ENCODE data around the gene DRC7. TPM values are rescaled to one million over a fixed set of nuclear protein-coding genes. Genes with fewer than 3 reads are reported as not detected.

DRC7 gene
- total RNA-seq, 2 donors from 2014 or later, result not detected

- no peak for DNase-seq (ENCODE audit: low spot score)
- H3K27ac ChIP-seq, result no peak overlapping the region
- no peaks in the 10 kb centered on the region for H3K9me3 ChIP-seq
- no peak overlapping the region for H3K4me3 ChIP-seq
- TF ChIP-seq, protein P1, sequence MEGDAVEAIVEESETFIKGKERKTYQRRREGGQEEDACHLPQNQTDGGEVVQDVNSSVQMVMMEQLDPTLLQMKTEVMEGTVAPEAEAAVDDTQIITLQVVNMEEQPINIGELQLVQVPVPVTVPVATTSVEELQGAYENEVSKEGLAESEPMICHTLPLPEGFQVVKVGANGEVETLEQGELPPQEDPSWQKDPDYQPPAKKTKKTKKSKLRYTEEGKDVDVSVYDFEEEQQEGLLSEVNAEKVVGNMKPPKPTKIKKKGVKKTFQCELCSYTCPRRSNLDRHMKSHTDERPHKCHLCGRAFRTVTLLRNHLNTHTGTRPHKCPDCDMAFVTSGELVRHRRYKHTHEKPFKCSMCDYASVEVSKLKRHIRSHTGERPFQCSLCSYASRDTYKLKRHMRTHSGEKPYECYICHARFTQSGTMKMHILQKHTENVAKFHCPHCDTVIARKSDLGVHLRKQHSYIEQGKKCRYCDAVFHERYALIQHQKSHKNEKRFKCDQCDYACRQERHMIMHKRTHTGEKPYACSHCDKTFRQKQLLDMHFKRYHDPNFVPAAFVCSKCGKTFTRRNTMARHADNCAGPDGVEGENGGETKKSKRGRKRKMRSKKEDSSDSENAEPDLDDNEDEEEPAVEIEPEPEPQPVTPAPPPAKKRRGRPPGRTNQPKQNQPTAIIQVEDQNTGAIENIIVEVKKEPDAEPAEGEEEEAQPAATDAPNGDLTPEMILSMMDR (IDR thresholded peaks at IDR 0.05), result no peak
- H3K4me1 ChIP-seq, result no peaks in the 10 kb centered on the region
- no peaks in the 10 kb centered on the region for H3K27me3 ChIP-seq
- no peaks in the 10 kb centered on the region for H3K36me3 ChIP-seq
Measured at GRCh38 chr16:57703416-57704010, 8.9 kb downstream of the DRC7 start.

DNA sequence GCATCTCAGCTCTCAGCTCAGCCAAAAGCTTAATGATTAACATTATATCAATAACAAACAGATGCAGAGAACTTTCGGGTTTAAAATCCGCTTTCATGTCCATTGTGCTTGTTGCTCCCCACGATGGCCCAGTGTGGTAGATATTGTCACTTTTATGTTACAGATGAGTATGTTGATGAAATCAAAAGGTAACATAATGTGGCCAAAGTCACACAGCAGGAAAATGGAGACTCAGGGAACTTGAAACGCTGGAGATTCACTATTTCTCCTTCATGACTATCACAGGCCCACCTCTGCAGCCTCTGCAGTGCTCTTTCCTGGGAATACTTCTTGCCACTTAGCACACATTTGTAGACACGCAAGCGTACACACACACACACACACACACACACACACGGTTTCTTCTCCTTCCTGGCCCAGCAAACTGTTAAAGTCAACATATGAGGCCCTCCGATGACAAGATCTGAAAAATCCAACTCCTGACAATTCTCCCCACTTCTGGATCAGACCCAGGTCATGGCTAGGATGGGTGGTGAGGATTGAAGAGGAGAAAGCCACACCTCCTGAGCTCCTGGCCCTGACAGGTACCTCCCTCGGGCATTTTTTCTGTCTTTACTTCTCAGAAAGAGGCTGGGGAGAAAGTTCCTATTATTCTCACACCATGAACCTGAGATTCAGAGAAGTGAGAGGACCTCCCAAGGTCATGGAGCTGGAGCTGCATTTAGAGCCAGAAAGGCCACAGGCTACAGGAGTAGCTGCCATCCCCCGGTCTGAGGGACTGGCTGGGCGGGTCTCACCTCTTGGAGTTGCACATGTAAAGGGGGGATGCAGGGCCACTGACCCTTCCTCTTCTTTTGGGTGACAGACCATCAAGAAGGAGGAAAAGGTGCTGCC, 9.7 kb downstream of the DRC7 start:
- Histone ChIP-seq H3K4me3 (no peak overlapping the region), H3K9me3 (no peaks in the 10 kb centered on the region), H3K27me3 (no peaks in the 10 kb centered on the region), H3K4me1 (no peaks in the 10 kb centered on the region), H3K36me3 (no peaks in the 10 kb centered on the region), H3K27ac (no peak overlapping the region)
- DNase-seq (ENCODE audit: low spot score), result no peak
- TF ChIP-seq, protein P1 (IDR thresholded peaks at IDR 0.05), result no peak

DNA sequence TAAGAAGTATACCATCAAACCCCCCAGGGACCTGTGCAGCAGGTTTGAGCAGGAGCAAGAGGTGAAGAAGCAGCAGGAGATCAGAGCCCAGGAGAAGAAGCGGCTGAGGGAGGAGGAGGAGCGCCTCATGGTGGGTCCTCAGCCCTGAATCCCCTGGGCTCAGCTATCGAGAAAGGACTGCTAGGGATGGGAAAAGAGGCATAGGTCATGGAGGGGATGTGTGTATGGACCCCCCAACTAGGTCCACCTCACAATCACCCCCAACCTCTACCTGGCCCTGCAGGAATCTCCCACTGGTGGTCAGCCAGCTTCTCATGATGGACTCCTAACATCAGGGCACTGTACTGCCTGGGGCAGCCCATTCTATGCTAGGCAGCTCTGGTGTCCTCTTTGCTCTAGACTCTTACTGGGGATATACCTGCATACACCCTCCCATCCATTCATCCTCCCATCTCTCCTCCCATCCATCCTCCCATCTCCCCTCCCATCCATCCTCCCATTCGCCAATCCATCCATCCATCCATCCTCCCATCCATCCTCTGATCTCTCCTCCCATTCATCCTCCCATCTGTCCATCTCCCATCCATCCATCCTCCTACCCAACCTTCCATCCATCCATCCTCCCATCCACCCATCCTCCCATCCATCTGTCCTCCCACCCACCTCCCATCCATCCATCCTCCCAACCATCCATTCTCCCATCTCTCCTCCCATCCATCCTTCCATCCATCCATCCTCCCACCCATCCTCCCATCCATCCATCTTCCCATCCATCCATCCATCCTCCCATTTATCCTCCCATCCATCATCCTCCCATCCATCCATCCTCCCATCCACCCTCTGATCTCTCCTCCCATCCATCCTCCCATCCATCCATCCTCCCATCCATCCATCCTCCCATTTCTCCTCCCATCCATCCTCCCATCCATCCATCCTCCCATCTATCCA, 10.6 kb downstream of the DRC7 start:
- no peak overlapping the region for H3K27ac ChIP-seq
- no peaks in the 10 kb centered on the region for H3K36me3 ChIP-seq
- H3K27me3 ChIP-seq, result no peaks in the 10 kb centered on the region
- no peaks in the 10 kb centered on the region for H3K9me3 ChIP-seq
- no peak overlapping the region for H3K4me3 ChIP-seq
- DNase-seq (ENCODE audit: low spot score), result no peak
- no peaks in the 10 kb centered on the region for H3K4me1 ChIP-seq
- TF ChIP-seq, protein P1 (IDR thresholded peaks at IDR 0.05), result no peak

DNA sequence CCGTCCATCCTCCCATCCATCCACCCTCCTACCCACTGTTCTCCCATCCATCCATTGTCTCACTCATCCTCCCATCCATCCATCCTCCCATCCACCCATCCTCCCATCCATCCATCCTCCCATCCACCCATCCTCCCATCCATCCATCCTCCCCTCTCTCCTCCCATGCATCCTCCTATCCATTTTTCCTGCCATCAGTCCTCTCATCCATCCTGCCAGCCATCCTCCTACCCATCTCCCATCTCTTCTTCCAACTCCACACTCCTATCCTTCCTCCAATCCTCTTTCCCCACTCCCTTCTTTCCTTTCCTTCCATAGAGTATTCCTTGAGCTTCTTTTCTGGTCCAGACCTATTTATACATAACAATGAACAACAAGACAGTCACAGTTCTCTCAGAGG, 12.1 kb downstream of the DRC7 start:
- Histone ChIP-seq H3K4me3 (no peak overlapping the region), H3K36me3 (no peaks in the 10 kb centered on the region), H3K9me3 (no peaks in the 10 kb centered on the region), H3K27me3 (no peaks in the 10 kb centered on the region), H3K4me1 (no peaks in the 10 kb centered on the region), H3K27ac (no peak overlapping the region)
- TF ChIP-seq, protein P1 (IDR thresholded peaks at IDR 0.05), result no peak
- DNase-seq (ENCODE audit: low spot score), result no peak

DNA sequence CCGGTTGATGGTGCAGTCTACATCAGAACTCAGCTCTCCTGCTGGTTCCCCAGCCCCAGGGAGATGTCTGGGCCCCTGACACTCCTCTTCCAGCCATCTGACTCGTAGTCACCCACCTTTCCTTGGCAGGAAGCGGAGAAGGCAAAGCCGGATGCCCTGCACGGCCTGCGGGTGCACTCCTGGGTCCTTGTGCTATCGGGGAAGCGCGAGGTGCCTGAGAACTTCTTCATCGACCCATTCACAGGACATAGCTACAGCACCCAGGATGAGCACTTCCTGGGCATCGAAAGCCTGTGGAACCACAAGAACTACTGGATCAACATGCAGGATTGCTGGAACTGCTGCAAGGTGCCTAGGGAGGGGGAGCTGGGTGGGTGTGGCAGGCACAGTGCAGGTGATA, 12.7 kb downstream of the DRC7 start:
- TF ChIP-seq, protein P1 (IDR thresholded peaks at IDR 0.05), result no peak
- H3K4me1 ChIP-seq, result no peaks in the 10 kb centered on the region
- DNase-seq (ENCODE audit: low spot score), result no peak

More for the DNA sequence above, 12.7 kb downstream of the DRC7 start:
- H3K9me3 ChIP-seq, result no peaks in the 10 kb centered on the region
- no peak overlapping the region for H3K4me3 ChIP-seq
- H3K27me3 ChIP-seq, result no peaks in the 10 kb centered on the region
- no peaks in the 10 kb centered on the region for H3K36me3 ChIP-seq
- H3K27ac ChIP-seq, result no peak overlapping the region
